ENCODE data around the gene RAB6A.

RAB6A gene

GRCh38 chr11:73726825-73727224 lies 34.0 kb downstream of the RAB6A start:
- no peaks in the 10 kb centered on the region for H3K27me3 ChIP-seq (ENCODE audit: insufficient read depth, insufficient read length)
- no peak for TF ChIP-seq SUZ12 (IDR thresholded peaks at IDR 0.05; ENCODE audit: extremely low read depth, insufficient read depth, insufficient read length)
- TF ChIP-seq YY1 (IDR thresholded peaks at IDR 0.05; ENCODE audit: insufficient read depth, insufficient read length), result no peak
- TF ChIP-seq ZNF274 (IDR thresholded peaks at IDR 0.05; ENCODE audit: low read depth, low read length), result no peak
- no peaks in the 10 kb centered on the region for H3K9me3 ChIP-seq (ENCODE audit: insufficient read depth, low read length)
- no peak for DNase-seq (ENCODE audit: low read depth, low spot score)
- peaks cover 11% of the 10 kb centered on the region for H3K36me3 ChIP-seq (ENCODE audit: insufficient read depth, insufficient read length, low read length)
- no peaks in the 10 kb centered on the region for H3K4me1 ChIP-seq (ENCODE audit: insufficient read depth, insufficient read length)
- H3K9ac ChIP-seq (ENCODE audit: insufficient read length, low read depth), result no peak overlapping the region
- no peak overlapping the region for H3K4me3 ChIP-seq (ENCODE audit: insufficient read length, low read depth)

GRCh38 chr11:73717136-73717535 lies 43.7 kb downstream of the RAB6A start:
- TF ChIP-seq SUZ12 (IDR thresholded peaks at IDR 0.05; ENCODE audit: extremely low read depth, insufficient read depth, insufficient read length) (no peak), ZNF274 (IDR thresholded peaks at IDR 0.05; ENCODE audit: low read depth, low read length) (no peak), YY1 (IDR thresholded peaks at IDR 0.05; ENCODE audit: insufficient read depth, insufficient read length) (no peak)
- H3K9ac ChIP-seq (ENCODE audit: insufficient read length, low read depth), result no peak overlapping the region
- H3K4me3 ChIP-seq (ENCODE audit: insufficient read length, low read depth), result no peak overlapping the region
- no peak for DNase-seq (ENCODE audit: low read depth, low spot score)
- no peaks in the 10 kb centered on the region for H3K9me3 ChIP-seq (ENCODE audit: insufficient read depth, low read length)
- peaks cover 26% of the 10 kb centered on the region for H3K36me3 ChIP-seq (ENCODE audit: insufficient read depth, insufficient read length, low read length)
- H3K27me3 ChIP-seq (ENCODE audit: insufficient read depth, insufficient read length), result no peaks in the 10 kb centered on the region
- no peaks in the 10 kb centered on the region for H3K4me1 ChIP-seq (ENCODE audit: insufficient read depth, insufficient read length)

- H3K36me3 ChIP-seq (ENCODE audit: insufficient read depth, insufficient read length, low read length), result peaks cover 29% of the 10 kb centered on the region
- TF ChIP-seq SUZ12 (IDR thresholded peaks at IDR 0.05; ENCODE audit: extremely low read depth, insufficient read depth, insufficient read length), result no peak
- TF ChIP-seq YY1 (IDR thresholded peaks at IDR 0.05; ENCODE audit: insufficient read depth, insufficient read length), result no peak
- no peak for TF ChIP-seq ZNF274 (IDR thresholded peaks at IDR 0.05; ENCODE audit: low read depth, low read length)
- no peaks in the 10 kb centered on the region for H3K9me3 ChIP-seq (ENCODE audit: insufficient read depth, low read length)
- DNase-seq (ENCODE audit: low read depth, low spot score), result no peak
- H3K9ac ChIP-seq (ENCODE audit: insufficient read length, low read depth), result no peak overlapping the region
- H3K27me3 ChIP-seq (ENCODE audit: insufficient read depth, insufficient read length), result no peaks in the 10 kb centered on the region
- no peaks in the 10 kb centered on the region for H3K4me1 ChIP-seq (ENCODE audit: insufficient read depth, insufficient read length)
- H3K4me3 ChIP-seq (ENCODE audit: insufficient read length, low read depth), result no peak overlapping the region
Observed at GRCh38 chr11:73716153-73717056, 44.5 kb downstream of the RAB6A start.

GRCh38 chr11:73715541-73715940 lies 45.3 kb downstream of the RAB6A start:
- no peaks in the 10 kb centered on the region for H3K27me3 ChIP-seq (ENCODE audit: insufficient read depth, insufficient read length)

GRCh38 chr11:73710964-73711363 lies 49.9 kb downstream of the RAB6A start:
- Histone ChIP-seq H3K9me3 (ENCODE audit: insufficient read depth, low read length) (no peaks in the 10 kb centered on the region), H3K4me1 (ENCODE audit: insufficient read depth, insufficient read length) (no peaks in the 10 kb centered on the region), H3K27me3 (ENCODE audit: insufficient read depth, insufficient read length) (no peaks in the 10 kb centered on the region), H3K36me3 (ENCODE audit: insufficient read depth, insufficient read length, low read length) (peaks cover 25% of the 10 kb centered on the region), H3K4me3 (ENCODE audit: insufficient read length, low read depth) (no peak overlapping the region), H3K9ac (ENCODE audit: insufficient read length, low read depth) (no peak overlapping the region)
- DNase-seq (ENCODE audit: low read depth, low spot score), result no peak
- TF ChIP-seq SUZ12 (IDR thresholded peaks at IDR 0.05; ENCODE audit: extremely low read depth, insufficient read depth, insufficient read length) (no peak), YY1 (IDR thresholded peaks at IDR 0.05; ENCODE audit: insufficient read depth, insufficient read length) (no peak), ZNF274 (IDR thresholded peaks at IDR 0.05; ENCODE audit: low read depth, low read length) (no peak)

More at GRCh38 chr11:73715541-73715940, 45.3 kb downstream of the RAB6A start:
- TF ChIP-seq YY1 (IDR thresholded peaks at IDR 0.05; ENCODE audit: insufficient read depth, insufficient read length) (no peak), SUZ12 (IDR thresholded peaks at IDR 0.05; ENCODE audit: extremely low read depth, insufficient read depth, insufficient read length) (no peak), ZNF274 (IDR thresholded peaks at IDR 0.05; ENCODE audit: low read depth, low read length) (no peak)
- Histone ChIP-seq H3K4me3 (ENCODE audit: insufficient read length, low read depth) (no peak overlapping the region), H3K9ac (ENCODE audit: insufficient read length, low read depth) (no peak overlapping the region), H3K36me3 (ENCODE audit: insufficient read depth, insufficient read length, low read length) (peaks cover 30% of the 10 kb centered on the region), H3K4me1 (ENCODE audit: insufficient read depth, insufficient read length) (no peaks in the 10 kb centered on the region), H3K9me3 (ENCODE audit: insufficient read depth, low read length) (no peaks in the 10 kb centered on the region)
- no peak for DNase-seq (ENCODE audit: low read depth, low spot score)

- H3K36me3 ChIP-seq (ENCODE audit: insufficient read depth, insufficient read length, low read length), result peaks cover 25% of the 10 kb centered on the region
Observed at GRCh38 chr11:73705053-73705452, 55.8 kb downstream of the RAB6A start.

GRCh38 chr11:73693899-73694525 lies 66.9 kb downstream of the RAB6A start:
- DNase-seq (ENCODE audit: low read depth, low spot score), result no peak
- no peaks in the 10 kb centered on the region for H3K27me3 ChIP-seq (ENCODE audit: insufficient read depth, insufficient read length)
- no peaks in the 10 kb centered on the region for H3K4me1 ChIP-seq (ENCODE audit: insufficient read depth, insufficient read length)
- H3K9ac ChIP-seq (ENCODE audit: insufficient read length, low read depth), result no peak overlapping the region
- H3K36me3 ChIP-seq (ENCODE audit: insufficient read depth, insufficient read length, low read length), result peaks cover 16% of the 10 kb centered on the region
- H3K9me3 ChIP-seq (ENCODE audit: insufficient read depth, low read length), result no peaks in the 10 kb centered on the region
- TF ChIP-seq SUZ12 (IDR thresholded peaks at IDR 0.05; ENCODE audit: extremely low read depth, insufficient read depth, insufficient read length), result no peak
- no peak for TF ChIP-seq YY1 (IDR thresholded peaks at IDR 0.05; ENCODE audit: insufficient read depth, insufficient read length)
- no peak for TF ChIP-seq ZNF274 (IDR thresholded peaks at IDR 0.05; ENCODE audit: low read depth, low read length)
- H3K4me3 ChIP-seq (ENCODE audit: insufficient read length, low read depth), result no peak overlapping the region

More at GRCh38 chr11:73705053-73705452, 55.8 kb downstream of the RAB6A start:
- Histone ChIP-seq H3K4me1 (ENCODE audit: insufficient read depth, insufficient read length) (no peaks in the 10 kb centered on the region), H3K9ac (ENCODE audit: insufficient read length, low read depth) (no peak overlapping the region), H3K27me3 (ENCODE audit: insufficient read depth, insufficient read length) (no peaks in the 10 kb centered on the region), H3K9me3 (ENCODE audit: insufficient read depth, low read length) (no peaks in the 10 kb centered on the region), H3K4me3 (ENCODE audit: insufficient read length, low read depth) (no peak overlapping the region)
- no peak for TF ChIP-seq YY1 (IDR thresholded peaks at IDR 0.05; ENCODE audit: insufficient read depth, insufficient read length)
- no peak for TF ChIP-seq SUZ12 (IDR thresholded peaks at IDR 0.05; ENCODE audit: extremely low read depth, insufficient read depth, insufficient read length)
- TF ChIP-seq ZNF274 (IDR thresholded peaks at IDR 0.05; ENCODE audit: low read depth, low read length), result no peak
- DNase-seq (ENCODE audit: low read depth, low spot score), result no peak
